ENCODE data around the gene PTGS1.

PTGS1 gene

DNA sequence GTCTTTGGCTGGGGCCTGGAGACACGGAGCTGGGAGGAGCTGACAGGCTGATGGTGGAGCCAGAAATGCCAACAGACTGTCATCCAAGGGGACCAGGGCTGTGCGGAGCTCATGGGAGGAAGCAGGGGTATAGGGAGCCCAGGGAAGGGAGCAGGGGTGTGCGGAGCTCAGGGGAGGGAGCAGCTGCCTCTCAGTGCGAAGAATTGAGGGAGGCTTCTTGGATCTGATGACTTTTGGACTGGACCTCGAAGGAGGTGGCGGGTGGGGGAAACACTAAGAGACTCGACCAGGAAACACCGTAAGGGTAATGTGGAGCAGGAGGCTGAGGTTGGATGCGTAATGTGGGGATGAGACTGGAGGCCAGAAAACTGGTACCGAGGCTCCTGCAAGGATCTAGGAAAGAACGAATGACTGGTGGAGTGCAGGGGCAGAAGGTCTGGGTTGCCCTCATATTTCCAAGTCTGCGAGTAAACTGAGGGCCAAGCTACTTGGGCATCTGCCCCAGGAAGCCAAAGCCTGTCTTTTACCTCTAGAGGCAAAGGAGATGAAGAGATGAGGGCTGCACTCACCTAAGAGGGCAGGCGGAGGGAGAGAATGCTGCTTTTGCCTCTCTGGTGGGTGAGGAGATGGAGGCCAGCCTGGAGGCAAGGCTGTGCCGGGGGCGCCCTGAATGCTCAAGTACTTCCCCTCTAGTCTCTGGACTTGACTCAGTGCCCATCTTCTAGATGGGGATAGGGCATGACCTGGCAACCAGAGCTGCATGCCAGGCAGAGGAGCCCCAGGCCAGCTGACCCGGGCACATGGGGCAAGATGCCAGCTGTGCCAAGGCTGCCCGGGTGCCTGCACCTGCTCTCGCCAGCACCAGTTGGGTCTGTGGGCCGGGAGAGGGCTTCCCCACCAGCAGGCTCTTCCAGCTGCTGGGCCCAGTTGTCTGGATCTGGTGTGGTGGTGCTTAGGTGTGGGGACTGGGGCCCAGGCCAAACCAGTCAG, 2.3 kb downstream of the PTGS1 start:
- DNase-seq: no peak

DNA sequence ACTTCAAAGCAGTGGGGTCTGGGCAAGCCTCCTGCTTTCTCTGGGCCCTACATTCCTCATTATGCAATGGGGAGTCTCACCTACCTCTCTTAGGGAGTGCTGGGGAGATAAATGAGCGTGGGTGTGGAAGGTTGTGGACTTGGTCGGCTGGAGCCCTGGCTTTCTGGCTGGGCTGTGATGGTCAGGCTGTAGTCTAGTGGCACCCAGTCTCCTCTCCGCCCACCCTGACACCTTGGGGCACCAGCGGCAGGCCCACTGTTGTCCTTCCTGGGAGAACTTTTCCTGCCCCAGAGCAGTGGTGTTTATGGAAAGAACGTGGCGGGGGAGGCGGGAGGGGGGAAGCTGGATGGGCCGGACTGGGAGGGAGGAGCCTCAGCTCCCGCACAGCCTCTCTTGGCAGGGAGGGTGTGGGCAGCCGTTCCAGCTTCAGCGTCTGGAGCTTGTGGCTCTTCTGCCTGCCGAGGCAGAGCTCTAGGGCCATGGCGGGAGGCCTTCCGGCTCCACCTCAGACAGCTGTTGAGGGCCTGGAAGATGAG, 4.1 kb downstream of the PTGS1 start:
- peak in 8 of 58 donors; percentile 1 to 39 (median 12) for DNase-seq

DNA sequence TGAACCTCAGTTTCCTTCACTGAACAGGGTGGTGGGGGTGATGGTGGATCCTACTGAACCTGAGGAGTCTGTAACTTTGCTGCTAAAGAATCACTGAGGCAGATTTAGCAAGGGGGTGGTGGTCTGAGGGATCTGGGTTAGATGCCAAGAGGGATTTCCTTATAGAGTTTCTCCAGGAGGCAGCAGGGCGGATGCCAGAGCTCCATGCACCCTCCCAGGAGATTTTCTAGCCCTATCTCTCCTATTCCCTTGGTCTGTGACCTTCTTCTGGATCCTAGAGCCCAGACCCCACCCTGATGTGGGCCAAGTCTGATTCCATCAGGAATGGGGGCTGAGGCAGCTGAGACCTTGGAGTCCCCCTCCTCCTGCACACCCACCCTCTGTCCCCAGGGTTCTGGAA, 6.0 kb downstream of the PTGS1 start:
- no peak for DNase-seq

DNA sequence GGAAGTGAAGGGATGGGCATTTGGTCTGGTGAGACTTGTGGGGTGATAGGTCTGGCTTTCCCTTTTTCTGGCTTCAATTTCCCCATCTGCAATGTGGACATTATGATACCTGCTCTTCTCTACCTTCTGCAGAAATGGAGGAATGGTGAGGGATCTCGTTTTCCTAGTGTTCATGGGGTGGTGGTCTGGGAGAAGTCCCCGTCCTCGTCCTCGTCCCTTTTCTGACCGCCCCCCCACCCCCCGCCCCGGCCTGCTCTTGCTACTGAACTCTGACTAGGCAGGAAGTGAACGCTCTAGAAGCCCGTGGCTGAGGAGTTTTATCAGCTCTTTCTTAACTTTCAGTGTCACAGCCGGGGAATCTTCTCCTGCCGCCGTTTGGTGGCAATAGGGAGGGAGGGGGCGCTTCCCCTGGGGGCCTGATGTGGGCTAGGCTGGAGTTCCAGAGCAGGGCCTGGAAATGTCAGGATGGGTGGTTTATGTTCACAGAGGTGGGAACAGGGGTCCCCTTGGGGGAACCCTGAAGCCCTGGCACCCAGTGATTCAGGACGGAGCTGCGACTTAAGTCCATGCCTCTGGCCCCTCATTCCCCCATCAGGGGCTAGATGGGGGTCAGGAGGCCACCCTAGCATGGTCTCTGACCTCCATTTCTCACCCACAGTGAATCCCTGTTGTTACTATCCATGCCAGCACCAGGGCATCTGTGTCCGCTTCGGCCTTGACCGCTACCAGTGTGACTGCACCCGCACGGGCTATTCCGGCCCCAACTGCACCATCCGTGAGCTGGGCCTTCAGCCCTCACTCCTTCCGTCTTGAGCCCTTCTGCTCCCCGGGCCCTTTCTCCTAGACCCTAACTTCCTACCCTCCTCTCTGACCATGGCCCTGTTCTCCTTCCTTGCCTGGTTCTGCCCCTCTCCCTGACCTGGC, 6.7 kb downstream of the PTGS1 start:
- DNase-seq: no peak

DNA sequence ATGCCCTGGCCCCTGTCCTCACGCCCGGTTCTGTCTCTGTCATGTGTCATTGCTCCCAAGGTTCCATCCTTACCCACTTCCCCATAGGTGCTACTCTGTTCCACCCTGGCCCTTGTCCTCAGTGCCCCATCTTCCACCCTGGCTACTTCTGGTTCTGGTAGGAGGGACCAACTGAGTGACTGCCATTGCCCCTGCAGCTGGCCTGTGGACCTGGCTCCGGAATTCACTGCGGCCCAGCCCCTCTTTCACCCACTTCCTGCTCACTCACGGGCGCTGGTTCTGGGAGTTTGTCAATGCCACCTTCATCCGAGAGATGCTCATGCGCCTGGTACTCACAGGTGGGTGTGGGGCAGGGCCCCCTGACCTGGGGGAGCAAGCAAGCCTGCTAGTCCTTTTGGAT, 7.4 kb downstream of the PTGS1 start:
- DNase-seq: no peak

DNA sequence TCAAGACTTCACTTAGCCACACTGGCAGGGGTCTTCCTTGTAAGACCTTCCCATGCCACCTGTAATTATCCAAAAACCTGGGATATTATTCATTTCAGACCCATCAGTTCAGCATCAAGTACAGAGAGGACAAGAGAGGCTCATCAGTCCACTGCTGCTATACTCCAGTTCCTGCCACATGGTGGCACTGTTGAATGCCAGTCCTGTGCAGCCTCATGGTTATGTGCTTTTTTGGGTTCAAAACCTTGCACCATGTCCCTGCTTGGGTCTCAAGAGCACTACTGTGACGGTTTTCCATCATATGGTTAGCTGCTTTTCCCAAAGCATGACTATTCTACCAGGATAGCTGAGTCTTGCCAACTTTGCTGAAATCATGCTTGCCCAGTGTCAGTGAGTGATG, 8.5 kb downstream of the PTGS1 start:
- no peak for DNase-seq

DNA sequence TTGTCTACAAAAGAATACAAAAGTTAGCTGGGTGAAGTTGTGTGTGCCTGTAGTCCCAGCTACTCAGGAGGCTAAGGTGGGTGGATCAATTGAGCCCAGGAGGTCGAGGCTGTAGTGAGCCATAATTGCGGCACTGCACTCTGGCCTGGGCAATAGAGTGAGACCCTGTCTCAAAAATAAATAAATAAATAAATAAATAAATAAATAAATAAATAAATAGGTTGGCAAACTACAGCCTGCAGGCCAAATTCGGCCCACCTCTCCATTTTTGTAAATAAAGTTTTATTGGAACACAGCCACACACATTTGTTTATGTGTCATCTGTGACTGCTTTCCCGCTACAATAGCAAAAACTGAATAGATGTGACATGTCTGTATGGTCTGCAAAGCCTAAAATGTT, 9.5 kb downstream of the PTGS1 start:
- no peak for DNase-seq

DNA sequence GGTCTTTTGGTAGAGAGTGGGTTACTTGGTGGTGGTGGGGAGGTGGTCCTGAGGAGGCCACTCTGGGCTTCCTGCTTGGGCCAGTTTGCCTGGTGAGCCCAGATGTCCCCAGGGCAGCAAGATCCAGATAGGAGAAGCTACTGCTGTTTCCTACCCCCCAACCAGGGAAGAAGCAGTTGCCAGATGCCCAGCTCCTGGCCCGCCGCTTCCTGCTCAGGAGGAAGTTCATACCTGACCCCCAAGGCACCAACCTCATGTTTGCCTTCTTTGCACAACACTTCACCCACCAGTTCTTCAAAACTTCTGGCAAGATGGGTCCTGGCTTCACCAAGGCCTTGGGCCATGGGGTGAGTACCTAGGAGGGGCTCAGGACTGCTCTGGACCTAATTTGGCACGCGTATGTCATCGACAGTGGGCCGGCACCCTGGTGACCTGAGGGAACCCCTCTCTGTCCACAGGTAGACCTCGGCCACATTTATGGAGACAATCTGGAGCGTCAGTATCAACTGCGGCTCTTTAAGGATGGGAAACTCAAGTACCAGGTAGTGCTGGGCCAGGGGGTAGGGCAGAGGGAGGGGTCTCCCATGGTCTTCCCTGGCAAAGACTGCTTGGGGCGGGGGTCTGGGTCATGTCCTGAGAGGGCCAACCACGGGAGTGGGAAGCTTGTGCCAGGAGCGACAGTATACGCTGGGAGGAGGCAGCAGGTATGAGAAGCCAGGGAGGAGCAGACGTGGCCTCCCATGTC, 10.6 kb downstream of the PTGS1 start:
- DNase-seq: no peak

DNA sequence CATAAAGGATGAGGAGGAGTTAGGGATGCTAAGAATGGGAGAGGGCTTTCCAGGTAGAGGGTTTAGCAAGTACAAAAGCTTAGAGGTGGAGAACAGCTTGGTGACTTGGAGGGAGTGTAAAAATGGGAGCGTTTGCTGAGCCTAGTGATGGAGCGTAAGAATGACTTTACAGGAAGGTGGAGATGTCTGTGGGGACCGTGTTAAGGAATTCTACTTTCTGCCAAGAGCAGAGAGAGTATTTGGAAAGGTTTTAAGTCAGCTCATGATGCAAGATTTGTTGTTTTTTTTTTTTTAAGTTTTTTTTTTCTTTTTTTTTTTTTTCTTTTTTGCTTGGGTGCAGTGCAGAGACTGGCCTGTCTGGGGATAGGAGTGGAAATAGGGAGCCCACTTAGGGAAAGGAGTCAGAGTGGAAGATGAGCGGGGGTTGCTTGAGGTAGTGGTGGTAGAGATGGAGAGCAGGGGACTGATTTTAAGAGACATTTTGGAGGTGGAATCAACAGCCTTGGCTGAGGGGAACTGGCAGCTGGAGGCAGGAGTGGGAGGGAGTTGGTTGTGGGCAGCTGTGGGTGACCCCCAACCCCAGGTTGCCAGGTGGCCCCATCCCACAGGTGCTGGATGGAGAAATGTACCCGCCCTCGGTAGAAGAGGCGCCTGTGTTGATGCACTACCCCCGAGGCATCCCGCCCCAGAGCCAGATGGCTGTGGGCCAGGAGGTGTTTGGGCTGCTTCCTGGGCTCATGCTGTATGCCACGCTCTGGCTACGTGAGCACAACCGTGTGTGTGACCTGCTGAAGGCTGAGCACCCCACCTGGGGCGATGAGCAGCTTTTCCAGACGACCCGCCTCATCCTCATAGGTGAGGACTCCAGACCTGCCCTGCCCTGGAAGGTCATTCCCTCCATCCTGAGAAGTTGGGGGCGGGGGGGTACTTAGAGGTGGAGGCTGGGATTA, 12.4 kb downstream of the PTGS1 start:
- no peak for DNase-seq

DNA sequence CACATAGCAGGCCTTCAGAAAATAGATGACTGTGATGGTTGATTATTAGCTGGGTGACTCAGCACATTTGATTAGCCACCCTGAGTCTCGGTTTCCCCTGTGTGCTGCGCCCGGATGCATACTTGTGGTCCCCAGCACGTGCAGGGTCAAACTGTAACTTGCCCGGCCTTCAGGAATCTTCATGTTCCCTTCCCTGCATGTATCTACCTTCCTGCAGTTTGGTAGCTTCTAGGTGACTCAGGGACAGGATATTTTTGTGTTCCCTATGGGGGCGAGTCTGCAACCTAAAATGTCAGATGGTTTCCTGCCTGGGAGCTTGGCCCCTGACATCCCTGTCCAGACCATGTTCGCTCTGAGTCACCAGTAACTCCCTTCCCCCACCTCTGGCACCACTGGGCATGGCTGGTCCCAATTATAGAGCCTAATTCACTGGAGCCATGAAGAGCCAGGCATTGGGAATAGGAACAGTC, 13.2 kb downstream of the PTGS1 start:
- no peak for DNase-seq

DNA sequence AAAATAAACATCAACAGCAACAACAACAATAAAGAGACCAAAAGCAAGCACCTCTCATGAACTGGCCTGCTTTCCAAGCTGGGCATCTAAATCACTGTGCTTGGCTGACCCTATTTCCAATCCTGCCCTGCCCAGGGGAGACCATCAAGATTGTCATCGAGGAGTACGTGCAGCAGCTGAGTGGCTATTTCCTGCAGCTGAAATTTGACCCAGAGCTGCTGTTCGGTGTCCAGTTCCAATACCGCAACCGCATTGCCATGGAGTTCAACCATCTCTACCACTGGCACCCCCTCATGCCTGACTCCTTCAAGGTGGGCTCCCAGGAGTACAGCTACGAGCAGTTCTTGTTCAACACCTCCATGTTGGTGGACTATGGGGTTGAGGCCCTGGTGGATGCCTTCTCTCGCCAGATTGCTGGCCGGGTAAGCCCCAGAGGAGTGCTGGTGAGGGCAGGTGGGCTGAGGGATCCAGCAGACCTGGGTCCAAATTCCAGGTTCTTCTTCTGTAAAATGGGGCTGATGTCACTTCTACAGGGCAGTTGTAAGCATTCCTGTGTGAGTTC, 15.6 kb downstream of the PTGS1 start:
- no peak for DNase-seq

DNA sequence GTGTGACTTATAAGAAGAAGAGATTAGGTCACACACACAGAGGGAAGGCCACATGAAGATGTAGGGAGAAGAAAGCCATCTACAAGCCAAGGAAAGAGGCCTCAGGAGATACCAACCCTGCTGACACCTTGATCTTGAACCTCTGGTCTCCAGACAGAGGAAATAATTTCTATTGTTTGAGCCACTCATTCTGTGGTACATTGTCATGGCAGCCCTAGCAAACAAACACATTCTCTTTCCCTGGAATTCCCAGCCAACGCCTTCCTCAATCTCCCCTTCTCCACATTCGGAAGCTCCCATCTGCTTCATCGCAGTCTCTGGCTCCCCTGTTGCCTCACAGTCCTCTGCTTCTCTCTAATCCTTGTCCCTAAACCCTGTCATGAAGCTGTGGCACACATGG, 16.7 kb downstream of the PTGS1 start:
- no peak for DNase-seq

DNA sequence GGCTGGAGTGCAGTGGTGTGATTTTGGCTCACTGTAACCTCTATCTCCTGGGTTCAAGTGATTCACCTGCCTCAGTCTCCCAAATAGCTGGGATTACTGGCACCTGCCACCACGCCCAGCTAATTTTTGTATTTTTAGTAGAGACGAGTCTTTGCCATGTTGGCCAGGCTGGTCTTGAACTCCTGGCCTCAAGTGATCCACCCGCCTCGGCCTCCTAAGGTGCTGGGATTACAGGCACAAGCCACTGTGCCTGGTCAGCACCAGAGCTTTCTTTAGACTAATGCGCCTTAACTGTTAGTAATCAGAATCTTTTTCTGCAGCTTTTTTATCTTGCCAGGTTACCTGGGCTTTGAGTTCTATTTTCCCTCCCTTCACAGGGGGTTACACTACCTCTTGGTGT, 18.4 kb downstream of the PTGS1 start:
- no peak for DNase-seq

DNA sequence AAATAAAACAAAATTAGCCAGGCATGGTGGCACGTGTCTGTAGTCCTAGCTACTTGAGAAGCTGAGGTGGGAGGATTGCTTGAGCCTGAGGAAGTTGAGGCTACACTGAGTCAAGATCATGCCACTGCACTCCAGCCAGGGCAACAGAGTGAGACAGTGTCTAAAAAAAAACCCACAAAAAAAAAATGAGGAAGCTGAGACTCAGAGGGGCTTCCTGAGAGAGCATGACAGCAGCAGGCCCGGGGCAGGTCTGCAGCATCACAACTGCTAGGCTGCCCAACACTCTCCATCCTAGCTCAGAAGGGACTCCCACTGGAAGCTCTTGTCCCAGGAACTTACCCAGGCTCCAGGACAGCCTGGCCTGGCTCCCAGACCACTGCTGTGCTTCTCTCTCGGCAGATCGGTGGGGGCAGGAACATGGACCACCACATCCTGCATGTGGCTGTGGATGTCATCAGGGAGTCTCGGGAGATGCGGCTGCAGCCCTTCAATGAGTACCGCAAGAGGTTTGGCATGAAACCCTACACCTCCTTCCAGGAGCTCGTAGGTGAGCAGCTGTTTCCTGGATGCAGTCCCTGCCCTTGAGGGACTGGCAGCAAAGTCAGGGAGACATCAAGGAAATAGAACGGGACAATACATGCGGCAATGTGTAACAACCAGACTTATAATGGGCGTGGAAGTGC, 19.1 kb downstream of the PTGS1 start:
- DNase-seq: no peak

DNA sequence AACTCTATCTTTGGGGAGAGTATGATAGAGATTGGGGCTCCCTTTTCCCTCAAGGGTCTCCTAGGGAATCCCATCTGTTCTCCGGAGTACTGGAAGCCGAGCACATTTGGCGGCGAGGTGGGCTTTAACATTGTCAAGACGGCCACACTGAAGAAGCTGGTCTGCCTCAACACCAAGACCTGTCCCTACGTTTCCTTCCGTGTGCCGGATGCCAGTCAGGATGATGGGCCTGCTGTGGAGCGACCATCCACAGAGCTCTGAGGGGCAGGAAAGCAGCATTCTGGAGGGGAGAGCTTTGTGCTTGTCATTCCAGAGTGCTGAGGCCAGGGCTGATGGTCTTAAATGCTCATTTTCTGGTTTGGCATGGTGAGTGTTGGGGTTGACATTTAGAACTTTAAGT, 21.5 kb downstream of the PTGS1 start:
- DNase-seq: no peak

DNA sequence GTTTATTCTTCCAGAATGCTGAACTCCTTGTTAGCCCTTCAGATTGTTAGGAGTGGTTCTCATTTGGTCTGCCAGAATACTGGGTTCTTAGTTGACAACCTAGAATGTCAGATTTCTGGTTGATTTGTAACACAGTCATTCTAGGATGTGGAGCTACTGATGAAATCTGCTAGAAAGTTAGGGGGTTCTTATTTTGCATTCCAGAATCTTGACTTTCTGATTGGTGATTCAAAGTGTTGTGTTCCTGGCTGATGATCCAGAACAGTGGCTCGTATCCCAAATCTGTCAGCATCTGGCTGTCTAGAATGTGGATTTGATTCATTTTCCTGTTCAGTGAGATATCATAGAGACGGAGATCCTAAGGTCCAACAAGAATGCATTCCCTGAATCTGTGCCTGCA, 21.9 kb downstream of the PTGS1 start:
- DNase-seq: no peak

DNA sequence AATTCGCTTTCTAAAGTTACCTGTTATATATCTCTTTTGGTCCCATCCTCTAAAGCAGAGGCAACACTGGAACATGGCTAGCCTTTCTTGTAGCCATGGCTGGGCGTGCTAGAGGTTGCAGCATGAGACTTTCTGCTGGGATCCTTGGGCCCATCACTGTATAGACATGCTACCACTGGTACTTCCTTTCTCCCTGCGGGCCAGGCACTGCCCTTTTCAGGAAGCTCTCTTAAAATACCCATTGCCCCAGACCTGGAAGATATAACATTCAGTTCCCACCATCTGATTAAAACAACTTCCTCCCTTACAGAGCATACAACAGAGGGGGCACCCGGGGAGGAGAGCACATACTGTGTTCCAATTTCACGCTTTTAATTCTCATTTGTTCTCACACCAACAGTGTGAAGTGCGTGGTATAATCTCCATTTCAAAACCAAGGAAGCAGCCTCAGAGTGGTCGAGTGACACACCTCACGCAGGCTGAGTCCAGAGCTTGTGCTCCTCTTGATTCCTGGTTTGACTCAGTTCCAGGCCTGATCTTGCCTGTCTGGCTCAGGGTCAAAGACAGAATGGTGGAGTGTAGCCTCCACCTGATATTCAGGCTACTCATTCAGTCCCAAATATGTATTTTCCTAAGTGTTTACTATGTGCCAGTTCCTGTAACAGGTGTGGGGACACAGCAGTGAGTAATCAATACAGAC, 22.6 kb downstream of the PTGS1 start:
- DNase-seq: no peak

Measured in anterior cingulate cortex (tissue), 58 donors.